Activated naive CD4-positive, alpha-beta T cell treated with anti-CD3 and anti-CD28 coated beads for 36 hours (primary cell): ENCODE data around the gene LIN7A. TPM values are rescaled to one million over a fixed set of nuclear protein-coding genes. Genes with fewer than 3 reads are reported as not detected.

Source experiments
- CTCF ChIA-PET: fragments of 350-600 bp; sonication (Branson Sonifier 250); formaldehyde crosslinking; loops from one replicate; lab custom pipeline; 2021; ENCODE audit warnings: antibody characterized with exemption; lab: Charles Lee
- DNase-seq: peaks from one replicate; pipeline ENCODE4 v3.0.0-alpha.2; 2020
- H3K27ac Mint-ChIP-seq: one replicate; pipeline ENCODE4 v1.8.0; 2021; ENCODE audit warnings: mild to moderate bottlenecking, mixed read lengths
- H3K27me3 Mint-ChIP-seq: one replicate; pipeline ENCODE4 v1.8.0; 2021; ENCODE audit warnings: low read depth, mixed read lengths
- H3K36me3 Mint-ChIP-seq: one replicate; pipeline ENCODE4 v1.8.0; 2021; ENCODE audit warnings: low read depth, mixed read lengths
- H3K4me1 Mint-ChIP-seq: one replicate; pipeline ENCODE4 v1.8.0; 2021; ENCODE audit warnings: low read depth, mixed read lengths
- H3K4me3 Mint-ChIP-seq: one replicate; pipeline ENCODE4 v1.8.0; 2021; ENCODE audit warnings: mild to moderate bottlenecking, moderate library complexity, mixed read lengths
- H3K9me3 Mint-ChIP-seq: one replicate; pipeline ENCODE4 v1.8.0; 2021; ENCODE audit warnings: mixed read lengths
- intact Hi-C: fragments of 100-400 bp; cut with micrococcal nuclease; formaldehyde crosslinking; loops from one replicate; pipeline ENCODE4 v1.15.1; 2023
- total RNA-seq, 2 experiments: library from RNA; stranded (reverse); gene quantifications; one replicate each; pipeline ENCODE4 v1.2.3, GENCODE V29; 2021

Gene LIN7A
- total RNA-seq, 2 experiments from 2014 or later, result not detected

DNA sequence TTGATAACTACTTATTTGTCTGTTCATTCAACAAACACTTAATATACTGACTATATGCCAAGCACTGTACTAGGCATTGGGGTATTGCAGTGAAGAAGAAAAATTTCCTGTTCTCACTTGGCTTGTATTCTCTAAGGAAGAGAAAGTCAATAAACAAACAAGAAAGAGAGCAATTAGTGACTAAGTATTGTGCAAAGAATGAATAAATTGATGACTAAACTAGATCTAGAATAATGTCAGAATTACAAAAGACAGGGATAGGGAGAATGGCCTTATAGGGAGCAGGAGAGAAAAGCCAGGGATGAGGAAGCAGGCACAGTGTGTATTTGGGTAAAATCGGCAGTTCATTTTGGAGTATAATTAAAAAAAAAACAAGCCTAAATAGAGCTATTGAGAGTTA is 4.2 kb upstream of the LIN7A start:
- no peaks in the 10 kb centered on the region for H3K4me1 Mint-ChIP-seq
- intact Hi-C loops, result no loop called here
- no peaks in the 10 kb centered on the region for H3K36me3 Mint-ChIP-seq
- H3K27ac Mint-ChIP-seq, result no peak overlapping the region
- H3K27me3 Mint-ChIP-seq, result peaks cover 14% of the 10 kb centered on the region
- peaks cover 1% of the 10 kb centered on the region for H3K9me3 Mint-ChIP-seq
- no peak for DNase-seq
- no peak overlapping the region for H3K4me3 Mint-ChIP-seq
- CTCF ChIA-PET, result no interaction called here

DNA sequence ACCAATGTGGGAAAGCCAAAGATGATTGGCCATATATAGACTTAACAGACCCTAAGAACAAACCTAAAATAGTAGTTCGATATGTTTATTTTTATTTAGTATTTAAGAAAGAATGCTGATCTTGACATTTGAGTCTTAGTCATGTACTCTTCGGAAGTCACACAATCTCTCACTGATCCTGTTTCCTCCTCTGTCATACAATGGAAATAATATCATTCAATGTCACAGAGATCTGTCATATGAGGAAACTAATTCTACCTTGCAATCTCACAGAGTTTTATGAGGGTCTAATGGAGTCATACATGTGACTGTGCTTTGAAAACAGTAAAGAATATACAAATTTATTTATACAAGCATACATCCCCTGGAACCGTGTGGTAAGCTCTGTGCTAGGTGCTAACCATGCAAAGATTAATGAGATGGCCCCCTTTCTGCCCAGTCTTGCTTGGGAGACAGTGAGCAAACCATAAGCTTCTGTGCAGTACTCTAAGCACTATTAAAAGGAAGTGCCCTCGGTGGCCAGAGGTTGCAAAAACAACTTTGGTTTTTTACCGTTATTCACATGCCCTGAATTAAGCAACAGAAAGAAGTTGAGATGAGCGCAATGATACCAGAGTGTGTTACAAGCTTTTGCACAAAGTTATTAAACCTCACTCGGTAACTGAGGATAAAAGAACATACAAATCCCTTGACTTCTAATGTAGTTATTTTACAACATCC is 1.7 kb upstream of the LIN7A start:
- Mint-ChIP-seq H3K27me3 (peaks cover 26% of the 10 kb centered on the region), H3K4me1 (peaks cover 2% of the 10 kb centered on the region), H3K9me3 (peaks cover 1% of the 10 kb centered on the region), H3K36me3 (no peaks in the 10 kb centered on the region), H3K4me3 (no peak overlapping the region), H3K27ac (no peak overlapping the region)
- intact Hi-C loops, result no loop called here
- CTCF ChIA-PET, result no interaction called here
- no peak for DNase-seq

DNA sequence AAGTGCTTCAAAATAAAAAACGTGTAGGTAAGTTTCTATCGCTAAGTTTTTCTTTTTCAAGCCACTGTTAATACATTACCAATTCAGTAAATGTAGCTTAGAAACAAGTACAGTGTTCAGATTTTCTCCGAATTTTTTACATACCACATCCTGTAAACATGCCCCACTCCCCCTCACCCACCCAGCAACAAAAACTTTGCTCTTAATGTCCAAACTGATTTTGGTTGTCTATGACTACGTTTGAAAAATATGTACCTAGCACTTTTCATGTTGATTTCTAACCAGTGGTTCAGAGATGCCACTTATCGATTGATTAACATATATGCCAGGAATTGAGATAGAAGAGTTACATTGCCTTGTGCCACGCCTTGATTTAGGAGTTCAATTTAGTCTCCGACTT is 663 bp upstream of the LIN7A start:
- H3K9me3 Mint-ChIP-seq, result peaks cover 1% of the 10 kb centered on the region
- CTCF ChIA-PET, result no interaction called here

DNA sequence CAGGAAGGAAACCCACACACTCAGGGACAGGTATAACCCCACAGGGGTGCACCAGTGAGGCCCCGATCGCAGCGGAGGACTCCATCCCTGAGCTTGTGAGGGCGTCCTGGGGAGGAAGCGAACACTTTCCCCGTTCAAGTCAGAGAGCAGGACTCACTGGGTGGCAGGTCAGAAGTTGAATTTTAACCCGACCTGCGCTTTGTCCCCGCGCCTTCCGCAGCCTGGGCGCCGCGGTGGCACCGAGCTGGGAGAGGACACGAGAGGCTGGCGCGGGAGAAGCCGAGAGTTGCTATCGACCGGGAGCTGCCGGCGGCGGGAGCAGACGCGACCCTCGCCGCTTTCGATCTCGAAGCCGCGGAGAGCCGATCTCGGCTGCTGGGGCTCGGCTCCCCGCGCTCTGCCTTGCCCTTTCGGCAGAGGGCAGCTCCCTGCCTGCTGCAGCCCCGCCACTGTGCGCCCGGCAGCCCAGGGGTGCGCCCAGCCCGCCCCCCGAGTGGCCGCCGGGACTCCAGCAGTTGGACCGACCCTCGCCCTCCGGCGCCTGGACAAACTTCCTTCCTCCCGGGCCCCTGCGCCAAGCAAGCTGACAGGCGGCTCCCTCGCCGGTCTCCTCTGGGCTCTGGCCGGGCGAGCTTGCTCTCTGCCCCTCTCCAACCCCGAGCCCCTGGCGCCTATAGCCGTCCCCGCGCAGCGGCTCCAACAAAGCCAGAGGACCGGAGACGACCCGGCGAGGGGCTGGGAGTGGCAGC is 918 bp downstream of the LIN7A start:
- DNase-seq, result no peak
- peaks cover 32% of the 10 kb centered on the region for H3K27me3 Mint-ChIP-seq

More for the DNA sequence above, 663 bp upstream of the LIN7A start:
- intact Hi-C loops, result no loop called here
- no peak overlapping the region for H3K4me3 Mint-ChIP-seq
- peaks cover 2% of the 10 kb centered on the region for H3K4me1 Mint-ChIP-seq
- H3K36me3 Mint-ChIP-seq, result no peaks in the 10 kb centered on the region
- DNase-seq, result no peak
- no peak overlapping the region for H3K27ac Mint-ChIP-seq
- H3K27me3 Mint-ChIP-seq, result peaks cover 32% of the 10 kb centered on the region

DNA sequence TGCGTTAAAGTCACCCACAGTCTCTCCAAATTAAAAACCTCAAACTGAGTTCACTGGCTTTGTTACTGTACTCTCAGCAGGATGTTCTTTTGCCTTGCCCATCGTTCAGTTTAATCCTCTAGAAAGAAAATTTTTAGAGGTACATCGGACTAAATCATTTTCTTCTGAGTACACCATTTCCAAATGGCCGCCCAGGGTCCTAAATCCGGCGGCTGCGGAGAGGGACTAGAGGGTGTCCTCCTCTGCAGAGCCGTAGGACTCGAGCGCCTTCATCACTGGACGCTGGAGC is 1.4 kb downstream of the LIN7A start:
- no peak overlapping the region for H3K4me3 Mint-ChIP-seq
- intact Hi-C loops, result no loop called here
- no peaks in the 10 kb centered on the region for H3K36me3 Mint-ChIP-seq
- H3K9me3 Mint-ChIP-seq, result peaks cover 1% of the 10 kb centered on the region
- DNase-seq, result no peak
- CTCF ChIA-PET, result no interaction called here
- peaks cover 2% of the 10 kb centered on the region for H3K4me1 Mint-ChIP-seq
- peaks cover 32% of the 10 kb centered on the region for H3K27me3 Mint-ChIP-seq
- H3K27ac Mint-ChIP-seq, result no peak overlapping the region

More for the DNA sequence above, 918 bp downstream of the LIN7A start:
- no peak overlapping the region for H3K27ac Mint-ChIP-seq
- no peaks in the 10 kb centered on the region for H3K36me3 Mint-ChIP-seq
- H3K4me3 Mint-ChIP-seq, result no peak overlapping the region
- H3K9me3 Mint-ChIP-seq, result peaks cover 1% of the 10 kb centered on the region
- CTCF ChIA-PET, result no interaction called here
- H3K4me1 Mint-ChIP-seq, result peaks cover 2% of the 10 kb centered on the region
- intact Hi-C loops, result no loop called here

DNA sequence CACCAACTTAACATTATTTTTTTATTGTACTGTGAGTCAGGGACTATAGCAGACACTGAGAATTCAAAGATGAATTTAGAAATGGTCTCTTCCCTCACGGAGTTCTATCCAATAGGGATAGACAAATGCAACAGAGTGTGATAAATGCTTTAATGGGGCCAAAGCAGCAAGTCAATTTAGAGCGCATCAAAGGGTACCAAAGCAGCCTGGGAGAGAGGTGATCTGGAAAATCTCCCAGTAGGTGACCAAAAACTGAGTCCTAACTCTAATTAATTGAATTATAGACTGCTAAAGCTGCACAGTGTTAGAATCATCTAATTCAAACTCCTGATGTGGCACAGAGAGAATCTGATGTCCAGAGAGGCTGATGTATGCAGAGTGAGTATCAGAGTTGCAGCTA is 2.6 kb downstream of the LIN7A start:
- intact Hi-C loops, result no loop called here
- Mint-ChIP-seq H3K36me3 (no peaks in the 10 kb centered on the region), H3K27me3 (peaks cover 32% of the 10 kb centered on the region), H3K27ac (no peak overlapping the region), H3K4me1 (peaks cover 2% of the 10 kb centered on the region), H3K4me3 (no peak overlapping the region), H3K9me3 (peaks cover 1% of the 10 kb centered on the region)
- CTCF ChIA-PET, result no interaction called here
- no peak for DNase-seq

DNA sequence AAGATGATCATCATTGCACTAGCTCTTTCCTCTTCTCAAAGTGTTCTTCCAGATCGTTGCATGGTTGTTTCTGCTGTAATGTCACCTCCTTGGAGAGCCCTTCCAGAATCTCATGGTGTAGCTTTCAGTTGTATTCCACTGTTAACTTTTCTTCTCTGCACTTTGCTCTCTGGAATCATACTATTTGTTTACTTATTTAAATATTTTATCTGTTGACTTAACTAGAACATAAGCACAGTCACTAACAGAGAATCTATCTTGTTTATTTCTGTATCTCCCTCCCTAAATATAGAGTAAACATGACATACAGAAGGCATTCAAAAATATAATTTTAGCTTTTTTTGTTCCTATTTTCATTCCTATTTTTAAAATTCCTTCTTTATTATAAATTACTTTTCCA is 11.8 kb downstream of the LIN7A start:
- no peak for DNase-seq
- Mint-ChIP-seq H3K27me3 (no peaks in the 10 kb centered on the region), H3K4me1 (no peaks in the 10 kb centered on the region), H3K36me3 (no peaks in the 10 kb centered on the region), H3K9me3 (peaks cover 5% of the 10 kb centered on the region), H3K4me3 (no peak overlapping the region), H3K27ac (no peak overlapping the region)
- CTCF ChIA-PET, result interaction anchor here (0.7 kb wide), 1 partner anchor 530 kb away, joined by 4 read pairs; no protein-coding TSS in a partner anchor
- intact Hi-C loops, result no loop called here

DNA sequence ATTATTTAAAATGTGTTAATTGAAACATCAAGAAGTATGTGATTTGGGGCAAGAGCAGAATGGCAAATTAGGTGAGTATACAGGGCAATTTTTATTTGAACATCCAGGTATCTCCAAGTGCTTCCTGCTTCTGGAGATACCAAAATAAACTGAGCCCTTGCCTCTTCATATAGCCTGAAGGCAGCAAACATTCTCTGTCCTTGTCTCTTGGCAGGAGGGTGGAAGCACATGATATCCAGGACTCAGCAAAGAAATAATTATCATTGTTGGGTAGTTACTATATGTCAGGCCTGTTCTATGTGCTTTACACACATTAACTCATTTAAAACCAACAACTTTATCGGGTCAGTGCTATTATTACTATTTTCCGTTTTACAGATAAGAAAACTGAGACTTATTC is 12.5 kb downstream of the LIN7A start:
- no peaks in the 10 kb centered on the region for H3K27me3 Mint-ChIP-seq

DNA sequence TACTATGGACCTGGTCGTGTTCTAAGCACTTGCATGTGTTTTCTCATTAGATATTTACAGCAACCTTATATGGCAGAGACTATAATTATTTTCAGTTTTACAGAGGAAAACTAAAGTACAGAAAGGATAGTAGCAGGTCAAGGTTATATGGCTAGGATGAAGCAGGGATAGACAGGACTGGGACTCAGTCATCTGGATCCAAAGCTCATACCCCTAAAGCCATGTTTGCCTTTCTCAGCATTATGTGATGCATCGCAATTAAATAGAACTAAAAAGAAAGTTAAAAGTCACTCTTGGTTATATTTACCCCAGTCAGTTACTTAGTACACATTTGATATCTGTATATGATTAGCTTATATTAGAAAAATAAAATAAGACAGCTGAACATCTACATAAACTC is 13.3 kb downstream of the LIN7A start:
- no peaks in the 10 kb centered on the region for H3K27me3 Mint-ChIP-seq
- DNase-seq, result no peak
- H3K4me1 Mint-ChIP-seq, result no peaks in the 10 kb centered on the region
- H3K4me3 Mint-ChIP-seq, result no peak overlapping the region
- CTCF ChIA-PET, result no interaction called here
- peaks cover 5% of the 10 kb centered on the region for H3K9me3 Mint-ChIP-seq
- no peaks in the 10 kb centered on the region for H3K36me3 Mint-ChIP-seq
- intact Hi-C loops, result no loop called here
- H3K27ac Mint-ChIP-seq, result no peak overlapping the region

More for the DNA sequence above, 12.5 kb downstream of the LIN7A start:
- DNase-seq, result no peak
- Mint-ChIP-seq H3K4me3 (no peak overlapping the region), H3K27ac (no peak overlapping the region), H3K9me3 (peaks cover 5% of the 10 kb centered on the region), H3K4me1 (no peaks in the 10 kb centered on the region), H3K36me3 (no peaks in the 10 kb centered on the region)
- CTCF ChIA-PET, result no interaction called here
- intact Hi-C loops, result no loop called here

DNA sequence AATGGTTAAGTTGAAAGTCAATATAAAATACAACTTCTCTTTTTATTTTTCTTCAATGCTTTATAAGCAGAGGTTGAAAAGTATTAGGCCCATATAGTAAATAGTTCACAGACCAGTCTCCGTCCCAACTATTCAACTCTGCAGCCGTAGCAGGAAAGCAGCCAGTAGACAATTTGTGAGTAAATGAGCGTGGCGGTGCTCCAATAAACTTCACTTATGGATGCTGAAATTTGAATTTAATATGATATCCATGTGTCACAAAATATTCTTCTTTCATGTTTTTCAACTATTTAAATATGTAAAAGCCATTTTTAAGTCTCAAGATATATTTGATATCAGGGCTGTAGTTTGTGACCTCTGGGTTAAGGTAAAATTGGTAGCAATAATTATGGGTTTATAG is 17.7 kb downstream of the LIN7A start:
- Mint-ChIP-seq H3K4me3 (no peak overlapping the region), H3K36me3 (no peaks in the 10 kb centered on the region), H3K27ac (no peak overlapping the region), H3K27me3 (no peaks in the 10 kb centered on the region), H3K4me1 (no peaks in the 10 kb centered on the region), H3K9me3 (peaks cover 3% of the 10 kb centered on the region)
- no peak for DNase-seq
- intact Hi-C loops, result no loop called here
- CTCF ChIA-PET, result no interaction called here

DNA sequence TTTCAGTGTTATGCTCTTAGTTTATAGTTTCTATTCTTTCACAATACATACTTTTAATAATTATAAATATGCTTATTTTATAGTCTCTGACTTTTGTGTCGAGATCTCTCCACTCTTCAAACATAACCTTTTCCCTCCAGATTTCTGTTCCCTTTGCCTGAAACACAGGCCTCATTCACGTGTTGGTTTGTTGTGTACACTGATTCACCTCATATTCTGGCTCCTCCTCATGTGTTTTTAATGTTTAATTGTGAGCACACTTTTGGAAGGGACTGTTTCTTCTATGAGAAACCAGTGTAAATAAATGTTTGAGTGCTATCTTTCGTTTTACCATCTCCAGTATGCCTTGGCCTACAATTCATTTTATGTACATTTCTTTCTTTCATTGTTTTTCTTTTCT is 20.1 kb downstream of the LIN7A start:
- H3K9me3 Mint-ChIP-seq, result peaks cover 3% of the 10 kb centered on the region
- H3K27ac Mint-ChIP-seq, result no peak overlapping the region
- no peak for DNase-seq
- no peaks in the 10 kb centered on the region for H3K4me1 Mint-ChIP-seq
- H3K4me3 Mint-ChIP-seq, result no peak overlapping the region
- intact Hi-C loops, result no loop called here
- CTCF ChIA-PET, result interaction anchor here (0.7 kb wide), 1 partner anchor 30 kb away, joined by 3 read pairs; no protein-coding TSS in a partner anchor
- H3K27me3 Mint-ChIP-seq, result no peaks in the 10 kb centered on the region
- no peaks in the 10 kb centered on the region for H3K36me3 Mint-ChIP-seq

DNA sequence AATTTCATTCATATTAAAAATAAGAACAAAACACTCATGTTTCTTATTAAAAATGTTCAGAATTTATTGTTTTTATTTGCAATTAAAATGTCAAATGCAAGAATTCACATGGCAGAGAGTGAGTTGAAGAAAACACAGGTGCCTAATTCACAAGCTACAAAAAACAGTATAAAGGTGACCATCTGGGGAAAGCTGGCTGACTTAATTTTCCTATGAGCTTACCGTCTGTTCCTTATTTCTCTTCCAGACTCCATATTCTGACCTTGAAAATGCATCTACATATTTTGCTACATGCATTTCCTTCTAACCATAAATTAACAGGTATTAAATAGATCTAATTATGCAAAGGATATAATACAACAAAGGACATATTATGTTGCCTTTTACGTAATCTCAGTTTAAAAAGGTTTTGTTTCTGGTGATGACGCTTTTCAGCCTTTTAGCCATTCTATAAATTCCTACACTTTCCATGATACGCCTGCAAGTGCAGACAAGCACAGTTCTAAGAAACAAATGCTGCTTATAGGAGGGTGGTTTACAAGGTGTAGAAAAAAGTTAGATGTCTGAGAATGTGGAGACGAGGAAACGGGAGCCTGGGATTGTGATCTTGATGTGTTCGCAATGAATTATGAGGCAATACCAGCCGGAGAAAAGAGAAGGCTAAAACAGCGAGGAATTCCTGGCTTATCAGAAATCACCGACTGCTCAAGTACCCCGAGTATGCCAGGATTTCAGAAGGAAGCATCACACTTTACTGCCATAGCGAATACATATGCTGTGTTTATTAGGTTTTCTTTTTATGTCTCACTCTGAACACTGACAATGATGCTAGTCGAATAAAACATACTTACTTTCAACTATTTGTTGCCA is 24.6 kb downstream of the LIN7A start:
- CTCF ChIA-PET, result no interaction called here
- intact Hi-C loops, result no loop called here
- H3K36me3 Mint-ChIP-seq, result no peaks in the 10 kb centered on the region
- H3K4me1 Mint-ChIP-seq, result no peaks in the 10 kb centered on the region
- H3K9me3 Mint-ChIP-seq, result peaks cover 3% of the 10 kb centered on the region
- H3K27ac Mint-ChIP-seq, result no peak overlapping the region
- H3K27me3 Mint-ChIP-seq, result no peaks in the 10 kb centered on the region
- DNase-seq, result no peak
- no peak overlapping the region for H3K4me3 Mint-ChIP-seq
